Activated T-cell treated with anti-CD3 and anti-CD28 coated beads for 4 hours (primary cell): ENCODE measurements around the gene EYA2.
"Not testable (repeated sequence)": the region's sequence is repeated elsewhere in the genome, so short reads cannot be mapped to it uniquely, and the experiment has no call there.

Experiments
- DNase-seq: peaks from one replicate; pipeline ENCODE4 v3.0.0-alpha.2; 2020

The EYA2 gene

DNA sequence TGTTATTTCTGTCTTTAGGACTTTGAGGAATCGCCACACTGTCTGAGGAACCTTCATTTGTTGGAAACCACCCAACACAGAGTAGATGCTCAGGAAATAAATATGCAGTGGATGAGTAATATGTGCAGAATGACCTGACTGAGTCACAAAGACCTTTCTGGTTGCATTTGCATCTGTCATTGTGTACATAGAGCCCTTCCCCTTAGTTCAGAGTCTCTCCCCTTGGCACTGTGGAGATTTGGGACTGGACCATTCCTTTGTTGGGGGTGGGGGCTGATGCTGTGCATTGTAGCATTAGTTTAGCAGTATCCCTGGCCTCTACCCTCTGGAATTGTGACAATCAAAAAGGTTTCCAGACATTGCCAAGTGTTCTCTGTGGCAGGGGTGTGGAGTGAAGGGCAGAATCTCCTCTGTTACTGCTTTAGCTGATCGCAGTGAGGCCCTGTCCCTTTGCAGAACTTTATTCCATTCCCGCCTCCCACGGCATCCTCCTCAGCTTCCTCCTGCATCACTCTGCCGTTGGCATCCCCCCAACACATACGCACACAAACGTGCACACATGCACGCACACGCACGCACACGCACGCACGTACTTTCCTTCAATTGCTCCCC, 64.5 kb downstream of the EYA2 start:
- no peak for DNase-seq

DNA sequence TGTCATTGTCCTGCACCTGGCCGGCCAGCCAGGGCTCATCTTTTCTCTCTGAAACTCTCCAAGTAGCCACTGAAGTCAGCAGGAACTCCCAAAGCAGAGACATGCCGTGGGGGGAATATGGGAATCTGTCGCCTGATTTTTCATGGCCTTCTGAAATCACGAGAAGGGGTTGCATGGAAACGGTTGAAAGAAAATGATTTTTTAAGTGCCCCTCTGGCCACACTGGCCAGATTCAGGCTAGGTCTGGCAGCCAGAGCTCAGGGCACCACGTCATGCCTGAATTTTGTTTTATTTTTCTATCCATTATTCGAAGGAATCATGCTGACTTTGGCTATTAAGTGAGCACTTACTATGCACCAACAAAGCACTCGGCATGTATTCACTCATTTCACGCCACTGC, 65.2 kb downstream of the EYA2 start:
- DNase-seq, result no peak

DNA sequence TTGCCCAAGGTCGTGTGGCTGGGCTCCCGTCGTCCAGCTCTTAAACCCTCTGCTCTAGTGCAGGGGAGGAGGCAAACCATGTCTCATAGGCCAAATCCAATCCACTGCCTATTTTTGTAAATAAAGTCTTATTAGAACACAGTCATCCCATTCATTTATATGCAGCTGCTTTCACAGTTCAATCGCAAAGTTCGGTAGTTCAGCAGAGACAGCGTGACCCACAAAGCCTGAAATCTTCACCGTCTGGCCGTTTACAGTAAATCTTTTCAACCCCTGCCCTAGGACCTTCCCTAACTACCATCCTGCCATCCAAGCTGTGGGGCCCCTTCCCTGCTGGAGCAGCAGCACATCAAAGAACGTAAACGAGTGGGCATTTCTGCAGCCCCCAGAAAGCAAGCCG, 65.9 kb downstream of the EYA2 start:
- no peak for DNase-seq

DNA sequence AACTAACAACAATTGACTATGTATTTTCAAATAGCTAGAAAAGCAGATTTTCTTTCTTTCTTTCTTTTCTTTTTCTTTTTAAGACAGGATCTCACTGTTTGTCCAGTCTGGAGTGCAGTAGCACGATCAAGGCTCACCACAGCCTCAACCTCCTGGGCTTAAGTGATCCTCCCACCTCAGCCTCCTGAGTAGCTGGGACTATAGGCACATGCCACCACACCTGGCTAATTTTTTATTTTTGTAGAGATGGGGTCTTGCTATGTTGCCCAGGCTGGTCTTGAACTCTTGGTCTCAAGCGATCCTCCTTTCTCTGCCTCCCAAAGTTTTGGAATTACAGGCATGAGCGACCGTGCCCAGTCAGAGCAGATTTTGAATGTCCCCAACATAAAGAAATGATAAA, 67.3 kb downstream of the EYA2 start:
- DNase-seq, result not testable (repeated sequence)

GRCh38 chr20:46962452-46963195, 68.0 kb downstream of the EYA2 start:
- no peak for DNase-seq

GRCh38 chr20:46963196-46963529, 68.5 kb downstream of the EYA2 start:
- DNase-seq, result no peak

DNA sequence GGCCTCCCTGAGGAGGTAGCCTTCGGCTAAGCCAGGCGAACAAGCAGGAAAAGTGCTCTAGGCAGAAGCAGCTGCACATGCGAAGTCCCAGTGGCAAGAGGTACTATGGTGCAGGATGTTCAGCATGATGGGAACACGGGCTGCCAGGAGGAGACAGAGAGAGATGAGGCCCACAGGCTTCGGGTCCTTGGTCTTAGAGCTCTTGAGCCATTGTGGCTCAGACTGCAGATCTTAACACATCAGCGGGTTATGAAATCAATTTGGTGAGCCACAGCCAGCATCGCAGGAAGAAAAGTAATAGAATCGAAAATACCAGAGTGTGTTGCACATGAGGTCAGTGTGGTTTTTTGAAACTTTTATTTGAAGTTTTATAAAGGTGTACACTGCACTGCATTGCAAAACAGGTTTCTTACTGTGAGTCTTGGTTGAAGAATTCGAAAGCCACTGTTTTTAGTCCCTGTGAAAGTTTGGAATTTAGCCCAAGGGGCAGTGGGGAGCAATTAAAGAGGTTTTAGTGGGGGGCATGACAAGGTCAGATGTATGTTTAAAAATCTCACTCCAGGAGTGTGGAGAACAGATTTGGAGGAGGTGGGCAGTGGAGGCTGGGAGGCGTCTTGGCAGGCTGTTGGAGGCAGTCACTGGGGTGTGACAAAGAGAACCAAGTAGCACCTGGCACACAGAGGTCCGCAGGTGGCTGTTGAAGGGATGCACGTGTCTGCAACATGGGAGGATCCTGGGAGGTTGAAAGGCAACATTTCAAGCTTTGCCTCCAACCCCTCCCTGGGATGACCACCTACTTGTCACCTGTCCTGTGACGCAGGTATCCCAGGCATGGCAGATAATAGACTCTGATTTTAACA, 69.3 kb downstream of the EYA2 start:
- DNase-seq, result no peak

- no peak for DNase-seq
These were observed 70.2 kb downstream of the EYA2 start for GRCh38 chr20:46964618-46965455.

GRCh38 chr20:46965477-46965876, 70.8 kb downstream of the EYA2 start:
- DNase-seq, result no peak

DNA sequence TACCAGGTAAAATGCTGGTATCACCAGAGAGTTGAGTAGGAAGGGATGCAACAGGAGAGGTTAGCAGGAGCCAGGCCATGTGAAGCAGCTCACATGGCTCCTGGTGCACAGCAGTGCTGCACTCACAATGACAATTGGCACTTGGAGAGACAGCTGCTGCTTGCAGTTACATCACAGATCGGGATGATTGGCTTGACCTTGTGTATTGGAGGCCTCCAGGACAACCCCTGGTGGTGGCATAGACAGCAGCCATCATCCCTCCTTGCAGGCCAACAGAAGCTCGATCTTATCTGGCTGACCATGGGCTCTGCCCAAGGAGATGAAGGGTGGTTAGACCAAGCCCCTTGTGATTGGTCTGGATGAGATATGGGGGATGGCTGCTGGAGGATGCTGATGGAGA, 73.0 kb downstream of the EYA2 start:
- no peak for DNase-seq

- no peak for DNase-seq
These were observed 76.4 kb downstream of the EYA2 start for GRCh38 chr20:46970937-46971630.

- no peak for DNase-seq
These were observed 79.1 kb downstream of the EYA2 start for GRCh38 chr20:46973766-46974165.

- no peak for DNase-seq
These were observed 80.2 kb downstream of the EYA2 start for GRCh38 chr20:46974669-46975434.

GRCh38 chr20:46975976-46976375, 81.3 kb downstream of the EYA2 start:
- no peak for DNase-seq

DNA sequence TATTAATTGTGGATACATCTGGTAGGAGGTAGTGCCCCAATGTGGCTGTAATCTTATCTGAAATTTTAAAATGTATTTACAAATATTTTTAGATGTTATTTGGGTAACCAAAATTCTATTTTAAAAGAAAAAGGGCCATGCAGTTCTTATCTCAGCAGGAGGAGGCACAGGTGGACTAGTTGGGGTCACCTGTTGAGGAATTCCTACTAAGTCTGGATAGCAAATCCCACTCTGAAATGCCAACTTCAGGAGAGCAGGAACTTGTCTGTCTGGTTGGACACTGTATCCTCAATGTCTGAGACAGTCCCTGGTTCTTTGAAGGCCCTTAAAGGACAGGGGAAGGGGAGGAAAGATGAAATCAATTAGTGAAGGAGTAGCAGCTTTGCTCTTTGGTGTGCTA, 82.6 kb downstream of the EYA2 start:
- no peak for DNase-seq

DNA sequence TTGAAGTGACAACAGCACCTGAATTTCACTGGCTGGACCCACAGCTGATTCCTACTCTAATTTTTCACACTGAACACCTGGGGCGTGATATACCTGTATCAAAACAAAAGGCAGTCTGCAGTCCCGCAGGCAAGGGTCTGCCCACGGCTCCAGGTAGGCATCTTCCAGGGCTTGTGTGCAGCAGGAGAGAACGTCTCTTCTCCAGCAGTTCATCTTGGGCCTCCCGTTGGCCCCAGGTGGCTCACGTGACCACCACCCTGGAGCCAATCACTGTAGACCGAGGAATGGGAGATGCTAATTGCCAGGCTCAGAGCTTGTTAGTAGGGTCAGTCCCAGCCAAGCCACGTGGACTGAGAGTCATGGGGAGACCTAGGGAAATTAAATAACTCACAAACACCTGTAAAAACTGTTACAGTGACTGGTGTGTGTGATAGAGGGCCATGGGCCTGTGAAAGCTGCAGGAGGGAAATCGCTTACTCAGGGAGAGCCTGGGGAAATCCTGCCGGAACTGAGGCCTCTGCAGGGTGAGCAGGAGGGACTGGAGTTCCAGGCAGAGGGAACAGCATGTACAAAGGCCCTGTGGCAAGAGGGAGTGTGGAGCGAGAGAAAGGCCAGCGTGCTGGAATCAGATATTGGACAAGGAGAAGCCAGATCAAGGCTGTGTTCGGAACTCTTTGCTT, 83.4 kb downstream of the EYA2 start:
- DNase-seq, result no peak

- no peak for DNase-seq
These were observed 84.4 kb downstream of the EYA2 start for GRCh38 chr20:46978951-46979491.

DNA sequence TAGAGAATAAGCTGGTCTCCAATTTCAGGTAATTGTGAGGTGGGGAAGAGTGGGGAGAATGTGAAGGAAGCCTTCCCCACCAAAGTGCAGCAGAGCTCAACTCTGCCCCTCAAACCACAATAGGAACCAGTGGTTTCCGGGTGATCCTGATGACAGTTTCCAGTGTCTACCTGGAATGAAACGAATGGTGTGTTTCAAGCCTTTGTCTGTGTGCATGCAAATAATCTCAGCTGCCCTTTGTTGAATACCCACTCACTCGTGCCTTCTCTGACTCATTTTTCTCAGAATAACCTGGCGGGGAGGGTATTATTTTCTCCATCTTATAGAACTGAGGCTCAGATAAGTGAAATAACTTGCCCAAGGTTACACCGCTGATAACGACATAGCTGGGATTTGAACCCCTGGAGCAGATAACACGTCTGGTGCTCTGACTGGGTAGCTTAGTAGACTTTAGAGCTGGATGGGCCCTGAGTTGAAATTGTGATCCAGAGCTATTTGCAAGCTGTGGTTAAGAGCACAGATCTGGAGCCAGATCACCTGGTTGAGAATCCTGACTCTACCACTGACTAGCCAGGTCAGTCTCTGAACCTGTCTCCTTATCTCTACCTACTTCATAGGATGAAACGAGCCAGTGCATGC, 85.1 kb downstream of the EYA2 start:
- no peak for DNase-seq

DNA sequence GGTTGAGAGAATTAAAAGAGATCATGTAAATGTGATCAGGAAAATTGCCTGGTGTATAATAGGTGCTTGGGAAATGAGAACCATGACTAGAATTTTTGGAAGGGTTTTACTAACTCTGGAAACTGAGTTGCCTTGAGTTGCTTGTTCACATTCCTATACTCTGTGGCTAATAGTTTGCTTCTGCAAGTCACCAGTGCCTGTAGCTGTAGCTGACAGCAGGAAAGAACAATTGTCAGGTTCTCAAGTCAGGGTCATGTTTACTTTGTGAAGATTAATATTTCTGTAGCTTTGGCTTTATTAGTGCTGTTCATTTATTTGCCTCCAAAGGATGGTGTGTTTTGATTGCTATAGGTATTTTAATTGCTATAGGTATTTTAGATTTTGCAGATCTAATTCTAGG, 86.5 kb downstream of the EYA2 start:
- no peak for DNase-seq

GRCh38 chr20:46983466-46983865, 88.8 kb downstream of the EYA2 start:
- no peak for DNase-seq
